ENCODE measurements around the gene ERFE.

- TF ChIP-seq NFYB (CRISPR knock-in tag; conservative IDR thresholded peaks at IDR 0.05; ENCODE audit: low read depth) (no peak), IRF2 (CRISPR knock-in tag; IDR thresholded peaks at IDR 0.05; ENCODE audit: borderline replicate concordance, low read depth) (no peak), ESRRA (CRISPR knock-in tag; IDR thresholded peaks at IDR 0.05; ENCODE audit: borderline replicate concordance) (no peak), CREM (CRISPR knock-in tag; IDR thresholded peaks at IDR 0.05) (no peak), USF2 (CRISPR knock-in tag; IDR thresholded peaks at IDR 0.05) (no peak), PRRX2 (CRISPR knock-in tag; IDR thresholded peaks at IDR 0.05) (no peak), PREB (CRISPR knock-in tag; IDR thresholded peaks at IDR 0.05; ENCODE audit: borderline replicate concordance) (no peak)
Measured at GRCh38 chr2:238183821-238184220, 25.1 kb downstream of the ERFE start.

Measured in WTC11 (cell line).